MCF 10A (cell line): Measurements from ENCODE around the gene PER2. TPM values are rescaled to one million over a fixed set of nuclear protein-coding genes. Genes with fewer than 3 reads are reported as not detected.
A peak's percentile ranks its signal among the peaks of the same experiment; 100 is the strongest.

Experiments used
- BruUV-seq: library from RNA; stranded (reverse); fragments of 400-500 nt; replicated peaks from 2 replicates; lab custom pipeline; 2021; lab: Mats Ljungman, UMichigan
- CTCF ChIA-PET: fragments of 300-600 bp; sonication (Branson Sonifier 250); formaldehyde crosslinking; extraction: SDS; loops from one replicate; lab custom pipeline; 2021; ENCODE audit warnings: antibody characterized with exemption, inconsistent platforms; lab: Yijun Ruan, JAX
- POLR2A ChIA-PET: fragments of 300-600, 350-650 bp; sonication (Branson Sonifier 250); formaldehyde crosslinking; extraction: SDS; loops from one replicate; lab custom pipeline; 2020; ENCODE audit warnings: antibody characterized with exemption, inconsistent platforms; lab: Yijun Ruan, JAX
- DNase-seq: peaks from one replicate; pipeline ENCODE4 v3.0.0-alpha.2; 2018; ENCODE audit not compliant: unreplicated experiment
- H3K27ac Mint-ChIP-seq: one replicate; pipeline ENCODE4 v1.8.0; 2022; ENCODE audit warnings: mild to moderate bottlenecking, low read depth, mixed read lengths; ENCODE audit not compliant: unreplicated experiment
- H3K27me3 Mint-ChIP-seq: one replicate; pipeline ENCODE4 v1.8.0; 2022; ENCODE audit warnings: mixed read lengths; ENCODE audit not compliant: insufficient read depth, unreplicated experiment
- H3K36me3 Mint-ChIP-seq: one replicate; pipeline ENCODE4 v1.8.0; 2022; ENCODE audit warnings: mild to moderate bottlenecking, moderate library complexity, mixed read lengths; ENCODE audit not compliant: insufficient read depth, unreplicated experiment
- H3K4me1 Mint-ChIP-seq: one replicate; pipeline ENCODE4 v1.8.0; 2022; ENCODE audit warnings: mixed read lengths; ENCODE audit not compliant: insufficient read depth, unreplicated experiment
- H3K4me3 Mint-ChIP-seq: one replicate; pipeline ENCODE4 v1.8.0; 2022; ENCODE audit warnings: mild to moderate bottlenecking, moderate library complexity, mixed read lengths; ENCODE audit not compliant: unreplicated experiment
- H3K9me3 Mint-ChIP-seq: one replicate; pipeline ENCODE4 v1.8.0; 2022; ENCODE audit warnings: mixed read lengths; ENCODE audit not compliant: unreplicated experiment
- intact Hi-C: fragments of 100-400 bp; cut with micrococcal nuclease; formaldehyde crosslinking; loops from 2 replicates; pipeline ENCODE4 v1.14.1; 2022
- total RNA-seq: library from RNA; stranded (reverse); gene quantifications from 2 replicates; pipeline ENCODE4 v1.2.3, GENCODE V29; 2022
- TF ChIP-seq, protein P1 (sequence below): fragments of 200-600 bp; IDR thresholded peaks from one replicate; pipeline ENCODE4 v1.8.0; 2022; ENCODE audit warnings: antibody characterized with exemption, mild to moderate bottlenecking; ENCODE audit not compliant: unreplicated experiment

Gene PER2
- total RNA-seq, 1 experiment from 2014 or later: 8.9 TPM

DNA sequence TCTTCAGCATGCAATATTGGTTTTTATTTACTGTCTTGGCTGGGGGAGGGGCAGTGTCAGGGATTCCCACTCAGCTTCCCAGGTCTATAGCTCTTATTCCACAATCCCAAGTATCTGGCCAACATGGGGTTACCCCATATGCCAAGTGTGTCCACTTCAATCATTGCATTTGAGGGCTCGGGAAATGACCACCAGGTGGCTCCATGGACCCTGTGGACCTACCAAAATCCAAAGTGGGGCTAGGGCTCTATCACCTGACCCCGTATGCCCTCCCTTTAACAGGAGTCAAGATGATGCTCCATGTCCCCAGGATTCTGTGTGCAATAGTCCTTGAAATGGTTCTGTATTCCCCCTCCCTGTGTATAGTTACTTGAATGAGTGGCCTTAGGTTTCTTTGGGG is 19.8 kb upstream of the PER2 start:
- Mint-ChIP-seq H3K27ac (no peak overlapping the region), H3K4me1 (no peaks in the 10 kb centered on the region), H3K9me3 (no peaks in the 10 kb centered on the region), H3K4me3 (no peak overlapping the region), H3K36me3 (no peaks in the 10 kb centered on the region), H3K27me3 (no peaks in the 10 kb centered on the region)
- ChIA-PET CTCF (interaction anchor here (1.0 kb wide), 1 partner anchor 52 kb away, joined by 6 read pairs; no protein-coding TSS in a partner anchor), POLR2A (interaction anchor here (1.1 to 1.4 kb wide), 3 partner anchors 9 to 366 kb away, joined by 3 to 4 read pairs (median 3); no protein-coding TSS in a partner anchor)
- intact Hi-C loops: no loop called here
- DNase-seq: peak; percentile 31
- TF ChIP-seq, protein P1, sequence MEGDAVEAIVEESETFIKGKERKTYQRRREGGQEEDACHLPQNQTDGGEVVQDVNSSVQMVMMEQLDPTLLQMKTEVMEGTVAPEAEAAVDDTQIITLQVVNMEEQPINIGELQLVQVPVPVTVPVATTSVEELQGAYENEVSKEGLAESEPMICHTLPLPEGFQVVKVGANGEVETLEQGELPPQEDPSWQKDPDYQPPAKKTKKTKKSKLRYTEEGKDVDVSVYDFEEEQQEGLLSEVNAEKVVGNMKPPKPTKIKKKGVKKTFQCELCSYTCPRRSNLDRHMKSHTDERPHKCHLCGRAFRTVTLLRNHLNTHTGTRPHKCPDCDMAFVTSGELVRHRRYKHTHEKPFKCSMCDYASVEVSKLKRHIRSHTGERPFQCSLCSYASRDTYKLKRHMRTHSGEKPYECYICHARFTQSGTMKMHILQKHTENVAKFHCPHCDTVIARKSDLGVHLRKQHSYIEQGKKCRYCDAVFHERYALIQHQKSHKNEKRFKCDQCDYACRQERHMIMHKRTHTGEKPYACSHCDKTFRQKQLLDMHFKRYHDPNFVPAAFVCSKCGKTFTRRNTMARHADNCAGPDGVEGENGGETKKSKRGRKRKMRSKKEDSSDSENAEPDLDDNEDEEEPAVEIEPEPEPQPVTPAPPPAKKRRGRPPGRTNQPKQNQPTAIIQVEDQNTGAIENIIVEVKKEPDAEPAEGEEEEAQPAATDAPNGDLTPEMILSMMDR: peak; percentile 17
- no TSS peak for BruUV-seq

DNA sequence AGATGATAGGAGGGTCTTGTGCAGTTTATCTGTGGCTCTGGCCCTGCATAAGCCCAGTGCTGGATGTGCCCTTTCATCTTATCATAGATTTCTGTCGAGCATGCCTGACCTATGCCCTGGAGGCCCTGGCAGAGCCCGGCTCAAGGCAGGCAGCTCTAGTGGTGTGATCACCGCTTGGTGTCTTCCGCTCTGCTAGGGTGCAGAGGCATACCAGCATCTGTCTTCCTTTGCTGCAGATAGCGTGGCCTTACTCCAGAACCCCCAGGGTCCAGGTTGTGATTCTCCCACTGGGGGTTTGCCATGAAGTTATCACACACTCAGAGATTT is 18.2 kb upstream of the PER2 start:
- no peaks in the 10 kb centered on the region for H3K27me3 Mint-ChIP-seq
- TF ChIP-seq, protein P1: no peak
- DNase-seq: no peak
- H3K9me3 Mint-ChIP-seq: no peaks in the 10 kb centered on the region
- H3K4me3 Mint-ChIP-seq: no peak overlapping the region
- CTCF ChIA-PET: interaction anchor here (2.5 to 3.4 kb wide), 3 partner anchors 16 to 51 kb away, joined by 9 to 18 read pairs (median 10); no protein-coding TSS in a partner anchor
- POLR2A ChIA-PET: interaction anchor here (1.1 to 7.7 kb wide), 2 partner anchors 15 to 21 kb away, joined by 5 to 47 read pairs; no protein-coding TSS in a partner anchor
- intact Hi-C loops: no loop called here
- H3K36me3 Mint-ChIP-seq: no peaks in the 10 kb centered on the region
- BruUV-seq: no TSS peak
- H3K4me1 Mint-ChIP-seq: no peaks in the 10 kb centered on the region
- no peak overlapping the region for H3K27ac Mint-ChIP-seq

DNA sequence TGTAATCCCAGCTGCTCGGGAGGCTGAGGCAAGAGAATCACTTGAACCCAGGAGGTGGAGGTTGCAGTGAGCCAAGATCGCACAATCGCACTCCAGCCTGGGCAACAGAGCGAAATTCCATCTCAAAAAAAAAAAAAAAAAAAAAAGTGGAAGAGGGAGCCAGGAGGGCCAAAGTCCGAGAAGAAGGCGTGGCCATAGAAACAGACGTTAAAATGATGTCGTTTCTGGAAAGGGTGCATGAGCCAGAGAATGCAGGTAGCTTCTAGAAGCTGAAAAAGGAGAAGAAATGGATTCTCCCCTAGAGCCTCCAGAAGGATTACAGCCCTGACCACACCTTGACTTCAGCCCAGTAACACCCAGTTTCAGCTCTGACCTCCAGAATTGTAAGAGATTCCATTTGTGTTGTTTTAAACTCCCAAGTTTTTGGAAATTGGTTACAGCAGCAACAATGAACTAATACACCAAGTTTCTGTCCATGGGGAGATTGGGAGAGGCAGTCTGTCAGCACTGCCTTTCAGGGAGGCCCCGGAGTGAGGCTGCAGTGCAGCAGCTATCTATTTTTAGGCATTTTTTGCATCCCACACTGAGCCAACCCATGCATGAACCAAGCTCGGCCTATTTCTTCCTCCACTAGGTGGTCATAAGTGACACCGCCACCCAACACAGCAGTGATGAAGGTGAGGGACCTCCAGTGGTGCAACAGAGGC is 17.7 kb upstream of the PER2 start:
- Mint-ChIP-seq H3K27ac (no peak overlapping the region), H3K36me3 (no peaks in the 10 kb centered on the region), H3K27me3 (no peaks in the 10 kb centered on the region), H3K9me3 (no peaks in the 10 kb centered on the region), H3K4me3 (no peak overlapping the region), H3K4me1 (no peaks in the 10 kb centered on the region)
- TF ChIP-seq, protein P1: no peak
- POLR2A ChIA-PET: interaction anchor here (1.1 to 7.7 kb wide), 2 partner anchors 15 to 20 kb away, joined by 5 to 47 read pairs; no protein-coding TSS in a partner anchor
- intact Hi-C loops: loop anchor here (1.0 kb wide), 1 partner anchor 50 kb away; no protein-coding TSS in a partner anchor
- CTCF ChIA-PET: interaction anchor here (0.6 to 3.4 kb wide), 11 partner anchors 7 to 1774 kb away, joined by 3 to 18 read pairs (median 3); no protein-coding TSS in a partner anchor
- BruUV-seq: no TSS peak
- DNase-seq: no peak
